Cardiac septum (tissue), 1 donor: ENCODE measurements around the gene GRIK4. TPM values are rescaled to one million over a fixed set of nuclear protein-coding genes. Genes with fewer than 3 reads are reported as not detected.

Experiments
- DNase-seq: peaks from one replicate; pipeline ENCODE4 v3.0.0-alpha.2; 2020; ENCODE audit warnings: low spot score
- intact Hi-C: fragments of 100-400 bp; cut with DNase I; formaldehyde crosslinking; loops from one replicate; pipeline ENCODE4 v1.14.0; 2022
- total RNA-seq: library from RNA; stranded (reverse); fragmentation: NEBNext Ultra II Directional; extraction: Animal tissue kit (Norgen Biotek cat#: 25700); gene quantifications from one replicate; pipeline ENCODE4 v1.2.1, GENCODE V29; 2021
- donor health status: DM: no; HTN: no; CAD: no.

Gene GRIK4
- total RNA-seq, 1 donor from 2014 or later: 0.40 TPM

DNA sequence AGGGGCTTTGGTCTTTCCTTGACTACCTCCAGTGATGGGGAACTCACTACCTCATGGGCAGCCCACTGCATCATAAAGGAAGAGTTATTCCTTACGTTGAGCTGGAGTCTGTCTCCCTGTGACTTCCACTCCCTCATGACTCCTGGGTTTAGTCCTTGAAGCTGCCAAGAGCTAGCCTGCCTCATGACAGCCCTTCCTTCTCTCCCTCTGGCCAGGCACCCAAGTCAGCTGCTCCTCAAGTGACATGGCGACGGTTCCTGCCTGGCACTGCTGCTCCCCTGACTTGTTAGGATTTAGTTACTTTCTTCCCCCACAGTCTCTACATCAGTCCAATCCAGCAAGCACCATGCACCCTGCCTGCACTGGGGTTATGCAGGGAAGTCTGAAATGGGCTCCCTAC, 316.3 kb downstream of the GRIK4 start:
- intact Hi-C loops: no loop called here
- DNase-seq: no peak

GRCh38 chr11:120828847-120829246, 317.3 kb downstream of the GRIK4 start:
- DNase-seq: no peak

GRCh38 chr11:120830085-120830620, 318.6 kb downstream of the GRIK4 start:
- intact Hi-C loops: no loop called here
- DNase-seq: no peak

More at GRCh38 chr11:120828847-120829246, 317.3 kb downstream of the GRIK4 start:
- intact Hi-C loops: no loop called here

- intact Hi-C loops: no loop called here
- no peak for DNase-seq
Observed at GRCh38 chr11:120832481-120833238, 321.1 kb downstream of the GRIK4 start.

DNA sequence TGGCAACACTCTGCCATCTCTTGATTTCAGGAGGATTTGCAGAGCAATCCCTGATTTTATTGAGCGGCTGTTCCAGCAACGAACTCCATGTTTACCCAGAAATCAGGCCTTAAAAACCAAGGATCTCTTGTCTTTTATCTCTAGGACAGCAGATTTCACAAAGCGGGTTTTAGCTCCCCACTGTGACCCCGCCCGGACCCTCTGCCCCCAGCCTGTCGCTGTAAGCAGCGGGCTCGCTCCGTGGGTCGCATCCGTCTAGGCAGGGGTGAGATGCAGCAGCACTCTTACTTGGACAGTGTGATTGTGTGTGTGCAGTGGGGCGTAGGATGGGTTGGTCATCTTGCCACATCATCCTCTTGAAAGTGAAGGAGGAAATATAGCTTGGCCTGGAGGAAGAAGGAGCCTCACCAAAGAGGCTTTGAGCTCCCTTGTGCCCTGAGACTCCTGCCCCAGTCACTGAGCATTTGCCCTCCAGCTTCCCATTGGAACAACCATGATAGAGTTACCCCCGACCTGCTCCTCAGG, 323.2 kb downstream of the GRIK4 start:
- intact Hi-C loops: no loop called here
- no peak for DNase-seq

DNA sequence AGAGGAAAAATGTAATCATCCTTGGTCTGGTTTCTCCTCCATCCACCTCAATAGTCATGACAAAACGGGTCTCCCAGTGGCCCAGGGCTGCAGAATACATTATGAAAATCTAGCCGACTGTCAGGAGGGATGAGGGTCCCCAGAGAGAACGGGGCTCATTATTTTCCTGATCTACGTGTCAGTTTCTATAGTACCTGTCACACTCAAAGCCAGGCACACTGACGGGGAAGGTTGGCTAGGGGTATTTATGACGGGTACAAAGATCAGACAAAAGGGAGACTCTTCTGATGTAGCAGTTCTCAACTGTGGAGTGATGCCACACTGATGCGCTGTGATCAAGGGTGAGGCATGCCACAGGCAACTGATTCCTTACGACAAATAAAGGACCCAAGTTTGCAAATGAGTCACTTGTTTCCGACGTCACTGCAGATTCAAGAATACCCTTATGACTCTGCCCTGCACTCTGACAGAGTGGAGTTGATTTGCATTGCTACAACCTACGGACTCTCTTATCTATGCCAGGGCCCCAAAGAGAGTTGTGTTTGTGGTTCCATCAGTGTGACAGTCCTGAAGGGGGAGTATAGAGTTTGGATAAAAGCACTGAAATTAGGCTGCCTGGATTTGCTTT, 324.2 kb downstream of the GRIK4 start:
- intact Hi-C loops: loop anchor here (1.0 kb wide), 1 partner anchor 38 kb away; no protein-coding TSS in a partner anchor
- DNase-seq: no peak

DNA sequence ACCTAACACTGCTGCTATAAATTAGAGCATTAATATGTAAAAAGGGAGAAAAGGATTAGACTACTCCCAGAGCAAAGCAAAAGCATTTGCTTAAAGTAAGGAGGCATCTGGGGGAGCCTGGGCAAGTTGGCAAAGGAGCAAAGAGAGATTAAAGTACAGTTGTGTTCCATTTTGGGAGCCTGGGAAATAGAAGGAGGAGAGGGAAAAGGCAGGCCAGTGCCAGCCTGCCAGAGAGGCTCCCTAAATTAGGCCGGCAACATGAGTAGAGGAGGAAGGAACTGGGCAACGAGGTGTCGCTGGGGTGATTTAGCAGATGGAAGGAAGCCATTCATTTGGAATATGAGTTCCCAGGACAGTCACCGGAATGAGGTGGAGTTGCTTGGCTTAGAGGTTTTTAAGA, 326.1 kb downstream of the GRIK4 start:
- DNase-seq: no peak
- intact Hi-C loops: no loop called here

DNA sequence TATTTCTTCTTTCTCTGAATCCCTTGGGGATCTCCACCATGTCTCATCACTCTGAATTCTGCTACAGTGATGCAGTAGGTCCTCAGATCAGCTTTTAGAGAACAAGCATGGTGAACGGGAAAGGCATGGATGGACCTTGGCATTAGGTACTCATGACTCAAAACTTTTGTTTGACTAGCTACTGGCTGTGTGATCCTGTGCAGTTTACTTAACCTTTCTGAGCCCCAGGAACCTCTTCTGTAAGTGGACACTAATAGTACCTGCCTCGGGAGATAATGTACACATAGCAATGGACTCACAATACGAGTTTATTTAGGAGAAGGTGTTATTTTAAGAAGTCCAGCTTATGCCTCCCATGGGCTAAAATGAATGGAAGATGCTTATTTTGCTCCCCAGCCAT, 327.7 kb downstream of the GRIK4 start:
- DNase-seq: no peak
- intact Hi-C loops: no loop called here

GRCh38 chr11:120839846-120840402, 328.4 kb downstream of the GRIK4 start:
- no peak for DNase-seq
- intact Hi-C loops: no loop called here

DNA sequence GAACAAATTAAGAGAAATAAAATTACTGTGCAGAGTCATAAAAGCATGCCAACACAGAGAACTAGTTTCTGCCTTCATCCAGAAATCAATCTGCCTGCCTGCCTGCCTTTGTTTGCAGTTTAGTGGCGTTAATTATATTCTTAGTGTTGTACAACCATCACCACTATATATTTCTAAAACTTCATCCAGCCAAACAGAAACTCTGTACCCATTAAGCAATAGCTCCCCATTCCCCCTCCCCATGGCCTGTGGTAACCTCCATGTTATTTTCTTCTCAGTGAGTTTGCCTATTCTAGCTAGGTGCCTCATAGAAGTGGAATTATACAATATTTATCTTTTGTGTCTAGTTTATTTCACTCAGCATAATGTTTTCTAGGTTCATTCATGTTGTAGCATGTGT, 329.1 kb downstream of the GRIK4 start:
- DNase-seq: no peak
- intact Hi-C loops: no loop called here

DNA sequence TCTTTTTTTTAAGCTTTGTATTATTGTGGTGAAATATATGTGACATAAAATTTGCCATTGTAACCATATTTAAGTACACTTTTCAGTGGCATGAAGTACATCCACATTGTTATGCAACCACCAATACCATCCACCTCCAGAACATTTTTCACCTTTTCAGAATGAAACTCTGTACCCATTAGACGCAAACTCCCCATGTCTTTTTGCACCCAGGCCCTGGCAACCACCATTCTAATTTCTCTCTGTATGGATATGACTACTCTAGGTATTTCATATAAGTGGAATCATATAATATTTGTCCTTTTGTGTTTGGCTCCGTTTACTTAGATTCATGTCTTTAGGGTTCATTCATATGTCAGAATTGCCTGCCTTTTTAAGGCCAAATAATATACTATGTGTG, 329.5 kb downstream of the GRIK4 start:
- DNase-seq: no peak
- intact Hi-C loops: no loop called here

DNA sequence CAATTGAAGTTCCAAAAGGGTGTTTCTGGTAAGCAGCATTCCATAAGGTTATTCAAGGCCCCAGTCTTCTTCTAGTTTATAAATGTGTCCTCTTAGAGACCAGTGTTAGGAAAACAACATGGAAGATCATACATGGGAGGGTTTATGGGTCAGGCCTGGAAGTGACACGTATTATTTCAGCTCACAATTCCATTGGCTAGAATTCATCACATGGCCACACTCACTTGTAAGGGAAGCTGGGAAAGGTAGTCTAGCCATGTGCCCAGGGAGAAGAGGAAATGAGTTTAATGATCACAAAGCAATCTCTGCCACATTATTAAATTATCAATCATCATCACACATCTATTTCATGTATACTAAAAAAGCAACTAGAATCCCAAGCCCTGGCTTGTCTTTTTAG, 330.6 kb downstream of the GRIK4 start:
- intact Hi-C loops: no loop called here
- no peak for DNase-seq

GRCh38 chr11:120853435-120853834, 341.9 kb downstream of the GRIK4 start:
- intact Hi-C loops: no loop called here
- no peak for DNase-seq

- DNase-seq: no peak
- intact Hi-C loops: no loop called here
Observed at GRCh38 chr11:120854988-120855387, 343.4 kb downstream of the GRIK4 start.

DNA sequence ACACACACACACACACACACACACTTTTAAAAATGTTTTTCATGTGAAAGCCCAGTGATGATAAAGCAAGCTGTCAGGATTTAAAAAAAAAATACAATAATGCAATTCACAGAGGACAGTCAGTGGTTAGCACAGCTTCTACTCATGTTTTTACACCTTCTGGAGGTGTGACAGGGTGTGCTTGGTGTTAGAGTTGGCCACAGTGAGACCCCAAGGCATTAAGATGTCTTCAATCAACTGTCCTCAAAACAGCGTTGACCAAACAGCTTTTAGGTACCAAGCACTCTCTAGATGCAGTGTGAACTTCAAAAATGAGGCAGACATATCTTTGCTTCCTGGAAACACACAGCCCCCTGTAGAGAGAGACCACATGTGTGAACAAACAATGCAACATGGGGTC, 346.0 kb downstream of the GRIK4 start:
- intact Hi-C loops: no loop called here

DNA sequence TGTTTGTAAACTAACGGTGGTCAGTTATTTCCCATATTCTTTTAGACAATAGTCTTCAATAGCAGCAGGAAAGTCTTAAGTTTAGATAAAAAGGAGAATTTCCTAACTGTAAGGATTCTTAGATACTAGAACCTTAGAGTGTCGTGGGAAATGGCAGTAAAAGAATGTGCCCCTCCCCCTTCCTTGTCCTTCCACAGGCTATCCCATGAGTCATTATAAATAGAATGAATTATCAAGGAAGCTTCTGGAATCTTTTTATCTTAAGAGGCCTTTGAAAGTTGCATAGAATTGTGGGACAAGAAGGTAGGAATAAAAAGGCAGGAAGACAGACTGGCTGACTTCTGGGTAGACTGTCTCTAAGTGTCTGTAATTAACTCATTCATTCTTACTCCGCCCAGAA, 347.2 kb downstream of the GRIK4 start:
- intact Hi-C loops: no loop called here
- DNase-seq: no peak

More for the DNA sequence above, 346.0 kb downstream of the GRIK4 start:
- no peak for DNase-seq

DNA sequence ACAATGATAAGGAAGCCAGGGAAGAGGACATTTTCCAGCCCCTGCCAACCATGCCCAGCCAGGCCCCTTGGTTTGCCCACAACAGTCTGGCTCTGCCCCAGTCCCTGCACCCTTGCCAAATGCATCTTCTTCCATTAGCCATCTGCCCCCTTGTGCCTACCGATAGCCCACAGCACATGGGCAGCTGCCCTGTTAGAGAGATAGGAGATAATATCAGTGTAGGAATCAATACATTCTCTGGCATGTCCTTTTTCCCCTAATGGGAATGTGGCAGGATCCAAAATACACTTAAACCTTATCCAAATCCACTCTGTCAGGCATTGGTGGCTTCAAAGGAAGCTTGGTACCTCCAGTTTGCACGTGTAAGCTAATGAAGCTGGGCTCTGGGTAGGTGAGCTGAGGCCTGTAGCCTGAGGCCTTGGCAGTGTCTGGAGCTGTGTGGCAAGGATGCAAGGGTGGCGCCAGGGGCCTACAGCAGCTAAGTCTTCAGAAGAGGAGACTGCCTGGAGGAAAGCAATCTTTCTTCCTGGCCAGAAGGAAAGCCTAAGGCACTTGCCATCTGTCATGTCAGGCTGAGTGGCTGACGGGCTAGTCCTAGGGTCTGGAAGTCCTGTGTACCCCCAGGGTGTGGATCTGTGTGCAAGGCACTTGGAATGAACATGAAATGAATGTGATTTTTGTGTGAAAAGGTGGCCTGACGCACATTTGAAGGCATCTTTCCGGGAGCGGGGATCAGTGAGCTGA, 348.2 kb downstream of the GRIK4 start:
- no peak for DNase-seq
- intact Hi-C loops: no loop called here

- intact Hi-C loops: no loop called here
- no peak for DNase-seq
Observed at GRCh38 chr11:120863359-120863758, 351.8 kb downstream of the GRIK4 start.

GRCh38 chr11:120867024-120867423, 355.5 kb downstream of the GRIK4 start:
- intact Hi-C loops: no loop called here
- DNase-seq: no peak

DNA sequence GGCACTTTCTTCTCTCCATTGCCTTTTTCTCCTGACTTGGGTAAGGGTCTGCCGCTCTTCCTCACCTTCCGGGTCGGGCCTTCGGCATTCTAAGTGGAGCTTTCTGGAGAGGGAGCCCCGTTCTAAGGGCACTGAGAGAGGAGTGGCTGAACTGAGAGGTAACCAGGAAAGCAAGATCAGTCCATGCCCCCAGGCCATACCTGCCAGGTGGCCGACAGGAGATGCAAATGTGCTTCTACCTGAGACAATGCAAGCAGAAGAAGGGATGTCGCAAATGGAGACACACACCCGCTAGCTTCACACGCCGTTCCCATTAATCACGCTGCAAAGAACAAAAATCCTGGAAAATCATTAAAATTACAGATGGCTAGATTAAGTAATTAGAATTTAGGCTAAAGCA, 356.0 kb downstream of the GRIK4 start:
- DNase-seq: no peak
- intact Hi-C loops: no loop called here
